Kidney epithelial cell (primary cell): ENCODE results near the gene RIMBP2. TPM values are rescaled to one million over a fixed set of nuclear protein-coding genes. Genes with fewer than 3 reads are reported as not detected.

ENCODE experiments used
- DNase-seq: peaks from one replicate; pipeline ENCODE4 v3.0.0-alpha.2; 2010; ENCODE audit warnings: low read depth
- H3K27me3 ChIP-seq: 2 replicates; pipeline ENCODE4 v1.6.0; 2011; ENCODE audit warnings: low read length; ENCODE audit not compliant: control insufficient read depth, insufficient read depth
- H3K36me3 ChIP-seq: 2 replicates; pipeline ENCODE4 v1.5.1; 2011; ENCODE audit warnings: low read length; ENCODE audit not compliant: control insufficient read depth, insufficient read depth
- H3K4me3 ChIP-seq: 2 replicates; pipeline ENCODE4 v1.5.1; 2011; ENCODE audit warnings: low read depth, mild to moderate bottlenecking, control low read depth, low read length
- CTCF ChIP-seq: IDR thresholded peaks from 2 replicates; pipeline ENCODE4 v1.5.1; 2011; ENCODE audit warnings: mild to moderate bottlenecking, moderate library complexity, low read length, control low read depth, inconsistent platforms; ENCODE audit not compliant: insufficient read depth, poor library complexity, severe bottlenecking
- total RNA-seq: library from RNA; depleted of rRNA; stranded (reverse); fragments of >200 nt; gene quantifications from 2 replicates; pipeline ENCODE4 v1.2.3, GENCODE V29; 2015

Gene RIMBP2, protein sequence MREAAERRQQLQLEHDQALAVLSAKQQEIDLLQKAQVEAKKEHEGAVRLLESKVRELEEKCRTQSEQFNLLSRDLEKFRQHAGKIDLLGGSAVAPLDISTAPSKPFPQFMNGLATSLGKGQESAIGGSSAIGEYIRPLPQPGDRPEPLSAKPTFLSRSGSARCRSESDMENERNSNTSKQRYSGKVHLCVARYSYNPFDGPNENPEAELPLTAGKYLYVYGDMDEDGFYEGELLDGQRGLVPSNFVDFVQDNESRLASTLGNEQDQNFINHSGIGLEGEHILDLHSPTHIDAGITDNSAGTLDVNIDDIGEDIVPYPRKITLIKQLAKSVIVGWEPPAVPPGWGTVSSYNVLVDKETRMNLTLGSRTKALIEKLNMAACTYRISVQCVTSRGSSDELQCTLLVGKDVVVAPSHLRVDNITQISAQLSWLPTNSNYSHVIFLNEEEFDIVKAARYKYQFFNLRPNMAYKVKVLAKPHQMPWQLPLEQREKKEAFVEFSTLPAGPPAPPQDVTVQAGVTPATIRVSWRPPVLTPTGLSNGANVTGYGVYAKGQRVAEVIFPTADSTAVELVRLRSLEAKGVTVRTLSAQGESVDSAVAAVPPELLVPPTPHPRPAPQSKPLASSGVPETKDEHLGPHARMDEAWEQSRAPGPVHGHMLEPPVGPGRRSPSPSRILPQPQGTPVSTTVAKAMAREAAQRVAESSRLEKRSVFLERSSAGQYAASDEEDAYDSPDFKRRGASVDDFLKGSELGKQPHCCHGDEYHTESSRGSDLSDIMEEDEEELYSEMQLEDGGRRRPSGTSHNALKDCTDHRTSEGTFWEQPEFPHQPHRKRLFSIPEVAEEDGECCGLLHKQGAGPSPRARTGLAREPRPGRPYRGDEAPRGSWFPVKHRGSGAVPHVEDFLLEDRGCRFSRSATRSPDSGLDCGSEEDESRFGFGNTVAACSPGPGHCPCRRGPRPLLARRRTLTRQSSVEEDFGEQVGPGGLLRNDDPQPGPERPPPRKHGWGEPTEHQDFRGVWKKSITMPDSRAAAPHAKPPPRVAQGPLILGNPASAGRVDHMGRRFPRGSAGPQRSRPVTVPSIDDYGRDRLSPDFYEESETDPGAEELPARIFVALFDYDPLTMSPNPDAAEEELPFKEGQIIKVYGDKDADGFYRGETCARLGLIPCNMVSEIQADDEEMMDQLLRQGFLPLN (N-terminal part only)
- total RNA-seq: 0.50 and 0.82 TPM in 2 replicates

DNA sequence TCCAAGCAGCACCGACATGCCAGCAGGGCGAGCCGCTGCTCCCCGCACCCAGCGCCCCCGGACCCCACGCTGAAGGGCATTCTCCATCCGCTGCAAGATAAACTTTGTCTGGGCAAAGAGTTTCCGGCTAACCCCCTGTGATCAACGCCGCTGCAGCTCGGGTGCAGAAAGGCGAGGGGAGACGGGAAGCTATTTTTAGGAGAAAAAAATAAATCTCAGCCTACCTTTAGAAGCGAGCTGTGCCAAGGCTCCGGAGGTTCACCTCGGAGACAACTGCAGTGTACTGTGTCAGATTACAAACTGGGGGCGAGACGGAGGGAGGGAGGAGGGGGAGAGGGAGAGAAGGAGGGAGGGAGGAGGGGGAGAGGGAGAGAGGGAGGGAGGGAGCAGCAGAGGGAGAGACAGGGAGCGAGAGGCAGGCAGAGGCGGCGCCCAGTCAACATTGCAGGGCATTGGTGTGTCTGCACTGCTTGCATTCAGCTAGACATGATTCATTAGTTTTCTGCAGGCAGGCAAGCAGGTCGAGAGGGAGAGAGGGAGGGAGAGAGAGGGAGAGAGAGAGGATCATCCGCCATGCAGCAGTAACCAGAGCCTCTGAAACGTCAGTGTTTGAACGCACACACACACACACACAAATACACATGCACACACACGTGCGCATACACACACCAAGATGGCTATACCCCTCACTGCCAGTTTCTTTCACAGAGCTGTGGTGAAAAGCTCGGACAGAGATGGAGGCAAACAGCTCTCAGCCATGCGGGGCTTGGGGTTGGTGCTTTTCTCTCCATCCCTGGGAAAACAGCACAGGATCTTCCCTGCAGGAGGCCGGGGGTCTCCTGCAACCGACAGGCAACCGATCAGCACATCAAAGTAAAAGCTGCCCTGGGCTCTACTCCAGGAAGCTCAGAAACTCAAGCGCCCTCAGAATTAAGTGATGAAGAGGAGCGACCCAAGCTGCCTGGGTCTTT is at the start of gene RIMBP2:
TSS of gene RIMBP2 (minus strand) at position 302 of the 971 bp plus-strand sequence. CDS start 237,286 bp downstream, outside the sequence.
- DNase-seq: peak; percentile 29
- Histone ChIP-seq H3K4me3 (peak within 1 kb of the TSS; percentile 0), H3K27me3 (peaks cover 39% of the 10 kb centered on the region), H3K36me3 (no peaks in the 10 kb centered on the region)
- TF ChIP-seq CTCF: no peak

DNA sequence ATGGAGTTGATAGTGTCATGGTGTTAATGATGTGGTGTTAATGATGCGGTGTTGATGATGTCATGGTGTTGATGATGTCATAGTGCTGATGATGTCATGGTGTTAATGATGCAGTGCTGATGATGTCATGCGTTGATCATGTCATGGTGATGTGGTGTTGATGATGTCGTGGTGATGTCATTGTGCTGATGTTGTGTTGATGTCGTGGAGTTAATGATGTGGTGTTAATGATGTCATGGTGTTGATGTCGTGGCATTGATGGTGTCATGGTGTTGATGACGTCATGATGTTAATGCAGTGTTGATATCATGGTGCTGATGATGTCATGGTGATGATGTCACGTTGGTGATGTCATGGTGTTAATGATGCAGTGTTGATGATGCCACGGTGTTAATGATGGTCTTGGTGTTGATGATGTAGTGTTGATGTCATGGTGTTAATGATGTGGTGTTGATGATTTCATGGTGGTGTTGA is 49.1 kb upstream of the RIMBP2 start:
- no peaks in the 10 kb centered on the region for H3K36me3 ChIP-seq
- no peak overlapping the region for H3K4me3 ChIP-seq
- H3K27me3 ChIP-seq: peaks cover 15% of the 10 kb centered on the region
- no peak for DNase-seq
- TF ChIP-seq CTCF: no peak

- Histone ChIP-seq H3K27me3 (peaks cover 15% of the 10 kb centered on the region), H3K4me3 (no peak overlapping the region), H3K36me3 (no peaks in the 10 kb centered on the region)
- TF ChIP-seq CTCF: no peak
- DNase-seq: no peak
Observed at GRCh38 chr12:130764475-130765185, 48.5 kb upstream of the RIMBP2 start.

DNA sequence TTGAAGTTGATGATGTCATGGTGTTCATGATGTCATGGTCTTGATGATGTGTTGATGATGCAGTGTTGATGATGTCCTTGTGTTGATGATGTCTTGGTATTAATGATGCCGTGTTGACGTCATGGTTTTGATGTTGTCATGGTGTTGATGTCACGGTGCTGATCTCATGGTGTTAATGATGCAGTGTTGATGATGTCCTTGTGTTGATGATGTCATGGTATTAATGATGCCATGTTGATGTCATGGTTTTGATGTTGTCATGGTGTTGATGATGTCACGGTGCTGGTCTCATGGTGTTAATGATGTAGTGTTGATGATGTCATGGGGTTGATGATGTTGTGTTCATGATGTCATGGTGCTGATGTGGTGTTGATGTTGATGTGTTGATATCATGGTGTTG is 48.0 kb upstream of the RIMBP2 start:
- no peak for TF ChIP-seq CTCF
- peaks cover 15% of the 10 kb centered on the region for H3K27me3 ChIP-seq
- no peaks in the 10 kb centered on the region for H3K36me3 ChIP-seq
- no peak overlapping the region for H3K4me3 ChIP-seq
- no peak for DNase-seq
